ENCODE measurements around the gene GEMIN7. TPM values are rescaled to one million over a fixed set of nuclear protein-coding genes. Genes with fewer than 3 reads are reported as not detected.
"Not testable (repeated sequence)": the region's sequence is repeated elsewhere in the genome, so short reads cannot be mapped to it uniquely, and the experiment has no call there.

Gene GEMIN7
- total RNA-seq, 1 experiment from 2014 or later = 24.5 TPM

DNA sequence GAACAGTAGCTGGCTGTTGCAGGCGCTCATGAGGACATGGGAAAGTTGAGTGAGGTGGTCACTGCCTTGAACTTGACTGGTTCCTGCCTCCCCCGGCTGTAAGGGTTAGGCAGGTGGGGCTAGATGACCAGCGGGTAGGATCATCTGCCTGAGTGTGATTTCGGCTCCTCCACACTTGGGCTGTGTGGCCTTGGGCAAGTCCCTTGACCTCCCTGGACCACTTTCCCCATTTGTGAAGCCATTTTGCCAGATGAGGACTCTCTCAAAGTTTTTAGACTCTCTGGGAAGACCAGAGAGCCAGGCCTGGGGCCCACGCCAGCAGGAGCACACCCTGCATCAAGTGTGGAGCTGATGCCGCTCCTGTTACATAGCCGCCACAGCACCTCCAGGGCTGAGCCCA lies 23.4 kb downstream of the GEMIN7 start:
- DNase-seq (ENCODE audit: extremely low read depth, low read depth) = no peak

DNA sequence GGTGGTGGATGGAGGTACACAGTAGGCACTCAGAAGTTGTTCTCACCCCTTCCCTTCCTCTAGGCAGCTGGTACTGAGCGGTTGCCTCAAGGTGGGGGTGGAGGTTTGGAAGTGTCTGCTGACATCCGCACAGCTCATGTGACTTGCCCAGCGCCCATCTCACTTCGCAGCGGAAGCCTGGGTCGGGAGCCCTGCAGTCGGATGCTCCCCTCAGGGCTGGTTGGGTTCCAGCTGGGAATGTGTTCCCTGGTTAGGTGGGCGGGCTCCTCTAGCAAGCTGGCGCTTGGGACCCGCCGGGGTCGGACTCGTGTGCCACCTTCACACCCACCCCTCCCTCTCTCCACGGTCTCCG lies 24.1 kb downstream of the GEMIN7 start:
- DNase-seq (ENCODE audit: extremely low read depth, low read depth) = no peak

DNA sequence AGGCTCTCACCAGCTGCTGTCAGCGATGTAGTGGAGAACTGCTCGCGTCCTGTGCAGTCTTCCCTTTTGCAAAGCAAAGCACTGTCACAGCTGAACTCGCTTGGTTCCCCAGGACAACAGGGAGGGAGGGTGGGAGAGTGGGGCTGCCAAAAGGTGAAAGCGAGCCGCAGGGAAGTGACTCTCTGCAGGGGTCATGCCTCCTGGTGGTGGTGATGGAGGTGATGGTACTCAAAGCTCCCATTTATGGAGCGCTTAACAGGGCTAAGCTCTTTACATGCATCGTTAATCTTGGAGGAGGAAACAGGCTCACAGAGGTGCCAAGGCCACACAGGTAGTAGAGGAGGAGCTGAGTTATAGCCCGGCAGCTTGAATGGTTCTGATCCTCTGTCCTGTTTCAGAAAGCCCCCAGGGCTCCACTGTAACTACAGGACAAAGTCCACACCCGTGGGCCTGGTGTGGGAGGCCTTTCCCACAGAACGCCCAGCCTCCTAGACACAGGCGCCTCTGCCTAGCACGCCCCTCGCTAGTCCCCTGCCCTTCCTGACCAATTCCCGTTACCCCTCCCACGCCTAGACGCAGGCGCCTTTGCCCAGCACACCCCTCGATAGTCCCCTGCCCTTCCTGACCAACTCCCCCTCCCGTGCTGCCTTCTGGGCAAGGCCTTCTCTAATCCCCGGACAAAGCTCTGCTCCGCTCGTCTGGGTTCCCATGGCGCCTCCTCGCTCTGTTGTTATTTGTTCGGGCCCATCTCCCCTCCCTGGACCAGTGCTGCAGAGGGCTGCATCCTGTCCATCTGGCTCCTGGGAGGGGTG lies 24.7 kb downstream of the GEMIN7 start:
- DNase-seq (ENCODE audit: extremely low read depth, low read depth) = no peak

DNA sequence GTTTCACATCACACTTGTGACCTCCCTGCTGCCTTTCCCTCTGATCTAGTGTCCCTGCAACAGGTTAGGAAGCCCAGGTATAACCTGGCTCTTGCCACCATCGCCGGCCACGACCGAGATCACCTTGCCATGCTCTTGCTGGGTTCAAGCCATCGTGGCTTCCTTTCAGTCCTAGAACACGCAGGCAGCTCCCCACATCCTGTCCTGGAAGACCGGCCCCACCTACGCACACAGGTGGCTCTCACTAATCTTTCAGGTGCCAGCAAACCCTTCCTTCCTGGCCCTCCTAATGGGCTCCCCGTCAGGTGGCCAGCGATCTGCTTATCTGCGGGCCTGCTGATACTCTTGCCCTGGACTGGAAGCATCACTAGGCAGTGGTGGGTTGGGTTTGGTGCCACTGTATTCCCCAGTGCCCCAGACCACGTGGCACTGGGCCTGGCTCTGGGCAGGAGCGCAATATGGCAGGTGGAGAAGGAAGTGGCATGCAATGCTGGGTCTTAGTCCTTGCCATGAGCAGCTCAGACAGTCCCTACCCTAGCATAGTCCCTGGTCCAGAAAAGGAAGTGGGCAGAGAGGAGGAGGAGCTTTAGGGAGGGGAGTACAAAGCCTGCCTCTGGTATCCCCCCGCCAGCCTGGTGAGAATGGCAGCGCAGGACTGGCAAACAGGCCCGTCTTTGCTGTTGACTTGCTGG lies 25.7 kb downstream of the GEMIN7 start:
- DNase-seq (ENCODE audit: extremely low read depth, low read depth) = no peak

GRCh38 chr19:45106363-45106762 lies 27.3 kb downstream of the GEMIN7 start:
- not testable (repeated sequence) for DNase-seq (ENCODE audit: extremely low read depth, low read depth)

- DNase-seq (ENCODE audit: extremely low read depth, low read depth) = no peak
Measured at GRCh38 chr19:45107621-45108150, 28.6 kb downstream of the GEMIN7 start.

- DNase-seq (ENCODE audit: extremely low read depth, low read depth) = no peak
Measured at GRCh38 chr19:45110851-45111266, 31.8 kb downstream of the GEMIN7 start.

DNA sequence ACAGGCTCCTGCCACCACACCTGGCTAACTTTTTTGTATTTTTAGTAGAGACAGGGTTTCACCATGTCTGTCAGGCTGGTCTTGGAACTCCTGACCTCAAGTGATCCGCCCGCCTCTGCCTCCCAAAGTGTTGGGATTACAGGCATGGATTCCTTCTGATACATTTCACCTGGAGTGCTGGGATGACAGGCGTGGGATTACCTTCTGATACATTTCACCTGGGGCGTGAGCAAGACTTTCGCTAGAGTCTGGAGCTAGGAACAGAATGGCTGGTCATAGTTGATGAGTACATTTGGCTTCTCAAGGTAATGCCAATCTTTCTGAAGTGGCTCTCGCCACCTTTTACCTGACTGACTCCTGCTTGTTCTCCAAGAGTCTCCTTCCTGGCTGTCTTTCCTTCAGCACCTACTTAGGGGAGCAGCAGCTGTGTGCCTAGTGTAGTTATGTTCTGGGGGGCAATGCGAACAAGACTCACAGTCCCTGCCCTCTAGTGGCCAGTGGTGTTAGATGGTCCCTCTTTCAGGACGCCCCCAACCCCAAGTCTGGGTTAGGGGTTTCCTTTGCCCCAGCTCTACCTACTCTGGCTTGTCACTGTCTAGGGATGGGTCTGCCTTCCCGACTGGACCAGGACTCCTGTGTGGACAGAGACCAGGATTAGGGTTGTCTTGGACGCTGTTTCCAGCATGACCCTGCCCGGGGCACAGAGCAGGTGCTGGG lies 33.2 kb downstream of the GEMIN7 start:
- no peak for DNase-seq (ENCODE audit: extremely low read depth, low read depth)

GRCh38 chr19:45113628-45114027 lies 34.6 kb downstream of the GEMIN7 start:
- no peak for DNase-seq (ENCODE audit: extremely low read depth, low read depth)

DNA sequence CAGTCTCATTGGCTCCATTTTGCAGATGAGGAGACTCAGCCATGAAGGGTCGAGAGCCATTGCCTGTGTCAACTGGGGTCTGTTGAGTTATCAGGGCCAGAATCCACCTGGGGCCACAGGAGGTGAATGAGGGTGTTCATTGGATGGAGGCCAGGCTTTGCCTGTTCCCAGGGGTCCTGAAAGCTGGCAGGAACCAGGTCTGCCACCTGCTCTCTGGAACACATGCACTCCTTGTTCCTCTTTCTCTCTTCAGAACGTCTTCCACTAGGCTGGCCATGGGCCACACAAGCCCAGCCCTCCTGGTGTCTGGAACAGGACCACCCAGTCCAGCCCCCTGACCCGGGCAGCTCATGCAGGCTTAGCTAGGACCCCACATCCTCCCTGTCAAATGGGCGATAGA lies 35.1 kb downstream of the GEMIN7 start:
- DNase-seq (ENCODE audit: extremely low read depth, low read depth) = no peak

GRCh38 chr19:45115809-45116615 lies 37.0 kb downstream of the GEMIN7 start:
- no peak for DNase-seq (ENCODE audit: extremely low read depth, low read depth)

DNA sequence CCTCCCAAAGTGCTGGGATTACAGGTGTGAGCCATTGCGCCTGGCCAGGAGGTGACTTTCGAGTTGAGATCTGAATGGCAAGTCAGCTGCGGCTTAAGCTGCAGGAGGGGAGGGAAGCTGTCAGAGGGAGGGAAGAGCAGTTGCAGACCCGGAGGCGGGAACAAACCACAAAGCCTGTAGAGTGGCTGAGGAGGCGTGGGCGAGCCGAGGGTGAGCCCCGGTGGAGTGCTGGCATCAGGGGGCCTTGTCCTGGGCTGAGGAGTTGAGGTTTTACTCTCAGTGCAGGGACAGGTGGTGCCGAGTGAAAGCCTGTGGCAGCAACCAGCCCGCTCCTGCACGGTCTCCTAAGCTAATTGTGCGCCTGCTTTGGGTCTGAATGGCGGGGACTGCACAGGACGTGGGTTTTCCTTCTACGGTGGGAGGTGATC lies 38.1 kb downstream of the GEMIN7 start:
- no peak for DNase-seq (ENCODE audit: extremely low read depth, low read depth)

DNA sequence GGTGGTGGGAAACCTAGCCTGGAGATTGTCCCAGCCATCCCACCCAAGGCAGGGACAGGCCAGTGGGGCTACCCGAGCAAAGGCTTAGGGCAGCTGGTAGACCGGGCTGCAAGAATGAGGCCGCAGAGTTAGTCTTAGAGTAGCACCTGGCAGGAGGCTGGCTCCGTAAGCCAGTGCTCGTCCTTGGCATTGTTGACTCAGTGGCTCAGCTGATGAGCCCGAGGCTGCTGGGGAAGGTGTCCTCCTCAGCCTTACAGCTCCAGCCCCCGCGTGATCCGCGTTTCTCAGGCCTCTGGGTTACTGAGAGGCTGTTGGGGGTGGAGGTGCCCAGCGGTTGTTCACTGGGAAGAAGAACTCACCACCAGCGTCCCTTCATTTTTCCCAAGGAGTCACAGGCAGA lies 38.6 kb downstream of the GEMIN7 start:
- no peak for DNase-seq (ENCODE audit: extremely low read depth, low read depth)

DNA sequence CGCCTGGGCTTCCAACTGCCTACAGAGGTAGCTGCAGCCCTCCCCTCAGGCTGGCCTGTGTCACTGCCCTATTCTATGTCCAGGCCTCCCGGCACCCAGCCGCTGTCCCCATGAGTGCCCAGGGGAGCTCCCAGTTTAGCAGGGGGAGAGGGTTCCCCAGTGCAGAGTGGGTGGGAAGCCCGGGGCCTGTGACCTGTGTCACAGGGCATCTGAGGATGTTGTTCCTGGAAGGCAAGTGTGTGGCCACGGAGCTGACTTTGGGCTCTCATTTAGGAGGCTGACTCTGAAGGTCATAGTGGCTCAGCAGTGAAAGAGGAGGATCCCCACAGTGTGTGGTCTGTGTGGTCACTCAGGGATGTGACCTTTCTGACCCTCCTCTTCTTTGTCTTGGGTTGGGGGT lies 39.0 kb downstream of the GEMIN7 start:
- DNase-seq (ENCODE audit: extremely low read depth, low read depth) = no peak

GRCh38 chr19:45118591-45119355 lies 39.7 kb downstream of the GEMIN7 start:
- not testable (repeated sequence) for DNase-seq (ENCODE audit: extremely low read depth, low read depth)

DNA sequence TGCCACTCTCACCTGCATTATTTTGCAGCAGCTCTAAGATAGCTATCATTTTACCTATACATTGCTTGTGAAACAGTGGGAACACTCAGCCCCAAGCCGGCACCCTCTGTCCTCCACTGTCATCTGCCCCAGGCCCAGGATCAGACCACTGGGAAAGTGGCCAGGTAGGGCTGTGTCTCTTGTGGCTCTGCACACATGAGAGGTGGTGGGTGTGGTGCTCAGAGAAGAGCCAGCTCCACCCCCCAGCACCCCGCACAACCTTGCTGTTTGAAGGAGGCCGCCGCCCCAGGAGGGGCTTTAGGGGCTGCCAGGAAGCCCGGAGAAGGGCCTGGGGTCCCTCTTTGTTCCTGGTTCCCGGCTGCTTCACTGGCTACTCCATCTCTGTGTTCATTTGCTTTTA lies 40.5 kb downstream of the GEMIN7 start:
- no peak for DNase-seq (ENCODE audit: extremely low read depth, low read depth)

GRCh38 chr19:45121827-45122345 lies 42.8 kb downstream of the GEMIN7 start:
- DNase-seq (ENCODE audit: extremely low read depth, low read depth) = no peak

DNA sequence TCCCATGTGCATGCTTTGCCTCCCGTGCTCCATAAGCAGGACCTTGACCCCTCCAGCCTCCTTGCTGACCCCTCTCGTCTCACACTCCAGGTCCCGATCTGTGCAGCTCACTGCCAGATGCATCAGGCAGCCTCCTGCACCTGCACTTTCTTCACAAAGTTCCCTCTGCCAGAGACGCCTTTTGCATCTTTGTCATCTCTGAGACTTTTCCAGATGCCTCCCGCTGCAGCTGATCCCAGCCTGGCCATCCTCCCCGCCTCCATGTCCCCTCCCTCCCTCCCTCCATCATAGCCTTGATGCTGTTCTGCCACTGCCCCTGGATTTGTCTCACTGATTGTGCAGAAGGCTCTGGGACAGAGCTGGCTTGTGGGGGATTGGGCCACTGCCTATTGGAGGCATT lies 43.8 kb downstream of the GEMIN7 start:
- no peak for DNase-seq (ENCODE audit: extremely low read depth, low read depth)

GRCh38 chr19:45123440-45123850 lies 44.4 kb downstream of the GEMIN7 start:
- no peak for DNase-seq (ENCODE audit: extremely low read depth, low read depth)

Data from NCI-H460 (cell line).